SK-N-SH (cell line): Measurements from ENCODE around the gene NCAN. TPM values are rescaled to one million over a fixed set of nuclear protein-coding genes. Genes with fewer than 3 reads are reported as not detected.

Experiments
- CTCF ChIA-PET: fragments of 300-600, 350-600 bp; formaldehyde crosslinking; extraction: SDS; loops from one replicate; lab custom pipeline; 2021; lab: Yijun Ruan, JAX
- POLR2A ChIA-PET: fragments of 350-600 bp; sonication (Branson Sonifier 250); formaldehyde crosslinking; extraction: SDS; loops from one replicate; lab custom pipeline; 2020; ENCODE audit warnings: antibody characterized with exemption, inconsistent platforms; lab: Yijun Ruan, JAX
- DNase-seq: peaks from one replicate; pipeline ENCODE4 v3.0.0; 2012
- H2AFZ ChIP-seq: fragments of 200-600 bp; sonication (generic); 2 replicates; pipeline ENCODE4 v1.8.1; 2016; ENCODE audit warnings: antibody characterized with exemption, mild to moderate bottlenecking, low read depth
- H3F3A ChIP-seq: fragments of 200-600 bp; sonication (generic); replicated peaks from 2 replicates; pipeline ENCODE3; 2016; ENCODE audit warnings: antibody characterized with exemption, mild to moderate bottlenecking; ENCODE audit not compliant: insufficient read depth
- H3K27ac ChIP-seq, 2 experiments: fragments of 200-500 bp in 1 of 2; fragments of 200-600 bp in 1 of 2; sonication (Bioruptor generic) in 1 of 2; sonication (generic), shearing (Covaris generic) in 1 of 2; 2 replicates each; pipeline versions ENCODE4 v1.5.1 to v1.6.1; 2014 to 2016; ENCODE audit warnings: low read depth in 2 of 2, inconsistent platforms in 1 of 2, low read length in 1 of 2, mild to moderate bottlenecking in 1 of 2, mixed read lengths in 1 of 2
- H3K27me3 ChIP-seq: fragments of 200-600 bp; sonication (generic), shearing (Covaris generic); 2 replicates; pipeline ENCODE4 v1.6.1; 2016; ENCODE audit warnings: mixed run types; ENCODE audit not compliant: insufficient read depth
- H3K36me3 ChIP-seq, 2 experiments: fragments of 200-500 bp in 1 of 2; fragments of 200-600 bp in 1 of 2; sonication (Bioruptor generic) in 1 of 2; sonication (generic) in 1 of 2; replicated peaks in 1 of 2; 2 replicates each; pipeline versions ENCODE3 to v1.5.1; 2014 to 2016; ENCODE audit warnings: low read length in 1 of 2, mild to moderate bottlenecking in 1 of 2; ENCODE audit not compliant: insufficient read depth in 2 of 2, control insufficient read depth in 1 of 2
- H3K4me1 ChIP-seq, 2 experiments: fragments of 200-500 bp in 1 of 2; fragments of 200-600 bp in 1 of 2; sonication (Bioruptor generic) in 1 of 2; sonication (generic), shearing (Covaris generic) in 1 of 2; 2 replicates each; pipeline versions ENCODE4 v1.5.1 to v1.6.1; 2014 to 2016; ENCODE audit warnings: low read depth in 1 of 2, low read length in 1 of 2, mixed run types in 1 of 2; ENCODE audit not compliant: insufficient read depth in 2 of 2, control insufficient read depth in 1 of 2
- H3K4me2 ChIP-seq: fragments of 200-600 bp; sonication (generic), shearing (Covaris generic); 2 replicates; pipeline ENCODE4 v1.6.1; 2017; ENCODE audit warnings: mixed run types
- H3K4me3 ChIP-seq, 2 experiments: fragments of 200-500 bp in 1 of 2; fragments of 200-600 bp in 1 of 2; sonication (Bioruptor generic) in 1 of 2; sonication (generic), shearing (Covaris generic) in 1 of 2; 2 replicates each; pipeline versions ENCODE4 v1.5.1 to v1.8.1; 2014 to 2016; ENCODE audit warnings: low read depth in 2 of 2, inconsistent platforms in 1 of 2, low read length in 1 of 2, mild to moderate bottlenecking in 1 of 2, mixed read lengths in 1 of 2, moderate library complexity in 1 of 2
- H3K79me2 ChIP-seq: fragments of 200-600 bp; sonication (generic); 2 replicates; pipeline ENCODE4 v1.8.1; 2017; ENCODE audit warnings: mild to moderate bottlenecking; ENCODE audit not compliant: insufficient read depth
- H3K9ac ChIP-seq: fragments of 200-600 bp; sonication (generic); 2 replicates; pipeline ENCODE4 v1.6.1; 2017; ENCODE audit warnings: mixed run types
- H3K9me2 ChIP-seq: fragments of 200-600 bp; sonication (generic); 2 replicates; pipeline ENCODE4 v1.6.1; 2017; ENCODE audit warnings: mixed run types
- H3K9me3 ChIP-seq: fragments of 200-600 bp; sonication (generic); 2 replicates; pipeline ENCODE4 v1.6.1; 2017; ENCODE audit warnings: mixed run types, mild to moderate bottlenecking, moderate library complexity
- H4K20me1 ChIP-seq: fragments of 200-600 bp; sonication (generic); 2 replicates; pipeline ENCODE4 v1.6.1; 2017; ENCODE audit warnings: mild to moderate bottlenecking, mixed run types; ENCODE audit not compliant: insufficient read depth
- ELF1 ChIP-seq: IDR thresholded peaks from 2 replicates; pipeline ENCODE4 v1.4.0; 2012
- EZH2phosphoT487 ChIP-seq: fragments of 200-600 bp; sonication (generic); IDR thresholded peaks from 2 replicates; pipeline ENCODE4 v1.6.1; 2017; ENCODE audit warnings: low read depth, mixed run types, mild to moderate bottlenecking, antibody characterized with exemption, moderate library complexity, borderline replicate concordance
- NFIC ChIP-seq: IDR thresholded peaks from 2 replicates; pipeline ENCODE4 v1.4.0; 2012; ENCODE audit warnings: borderline replicate concordance
- PBX3 ChIP-seq: IDR thresholded peaks from 2 replicates; pipeline ENCODE4; 2012
- RAD21 ChIP-seq: IDR thresholded peaks from 2 replicates; pipeline ENCODE4 v1.6.1; 2012; ENCODE audit warnings: mild to moderate bottlenecking, low read length
- RCOR1 ChIP-seq: fragments of 150-350 bp; IDR thresholded peaks from 2 replicates; pipeline ENCODE4 v1.6.1; 2017; ENCODE audit warnings: antibody characterized with exemption, low read length
- REST ChIP-seq: IDR thresholded peaks from 2 replicates; pipeline ENCODE4 v1.6.1; 2012; ENCODE audit warnings: mild to moderate bottlenecking, low read depth, low read length, moderate library complexity
- RXRA ChIP-seq: IDR thresholded peaks from 2 replicates; pipeline ENCODE4 v1.4.0; 2012; ENCODE audit warnings: low read depth, mild to moderate bottlenecking, borderline replicate concordance
- YY1 ChIP-seq: IDR thresholded peaks from 2 replicates; pipeline ENCODE4 v1.4.0; 2012; ENCODE audit warnings: low read depth, mild to moderate bottlenecking
- WGBS: methylation state at CpG from one replicate; pipeline ENCODE4 v1.1.6; 2017; ENCODE audit warnings: low lambda C conversion rate; 5-methylcytosine and 5-hydroxymethylcytosine counted together
- polyA plus RNA-seq, 3 experiments: library from polyadenylated mRNA; depleted of rRNA; stranded (reverse); fragments of >200 nt; gene quantifications; 2 replicates each; pipeline ENCODE4 v1.2.3, GENCODE V29; 2012

The NCAN gene
- polyA plus RNA-seq, 1 of the 3 experiments (the other 2 are of a cell fraction): 0.03 TPM

GRCh38 chr19:19162495-19162894 is 49.3 kb upstream of the NCAN start (continued):
- TF ChIP-seq REST: no peak

GRCh38 chr19:19165396-19165795 is 46.4 kb upstream of the NCAN start:
- Histone ChIP-seq H3K27ac (no peak overlapping the region), H4K20me1 (no peaks in the 10 kb centered on the region), H2AFZ (no peak overlapping the region), H3F3A (no peaks in the 10 kb centered on the region), H3K27me3 (no peaks in the 10 kb centered on the region), H3K4me3 (no peak overlapping the region), H3K4me2 (no peak overlapping the region), H3K9me2 (no peaks in the 10 kb centered on the region), H3K79me2 (no peaks in the 10 kb centered on the region), H3K9me3 (no peaks in the 10 kb centered on the region)
- WGBS: 86% methylated on average over 1 of the region's 1 CpG
- POLR2A ChIA-PET: no interaction called here
- DNase-seq: no peak
- TF ChIP-seq REST (no peak), YY1 (no peak), ELF1 (no peak), RCOR1 (no peak), PBX3 (no peak), NFIC (no peak), RAD21 (no peak), EZH2phosphoT487 (no peak), RXRA (no peak)
- TF ChIP-seq, all 33 proteins: peak for 0
- Histone ChIP-seq H3K4me1 (peaks cover 0 to 1% of the 10 kb centered on the region in 2 experiments; a peak in 1 of 4 replicates), H3K9ac (no peak overlapping the region), H3K36me3 (no peaks in the 10 kb centered on the region)
- CTCF ChIA-PET: interaction anchor here (1.0 to 3.7 kb wide), 2 partner anchors 10 to 19 kb away, joined by 3 to 22 read pairs; no protein-coding TSS in a partner anchor
